ENCODE results near the gene ECSIT.
A peak's percentile ranks its signal among the peaks of the same experiment; 100 is the strongest.

ECSIT gene

GRCh38 chr19:11550265-11550664, 21.3 kb upstream of the ECSIT start:
- DNase-seq (ENCODE audit: low read depth in 2 of 2): no peak

- DNase-seq (ENCODE audit: low read depth in 2 of 2): no peak
Measured at GRCh38 chr19:11549386-11549953, 20.5 kb upstream of the ECSIT start.

DNA sequence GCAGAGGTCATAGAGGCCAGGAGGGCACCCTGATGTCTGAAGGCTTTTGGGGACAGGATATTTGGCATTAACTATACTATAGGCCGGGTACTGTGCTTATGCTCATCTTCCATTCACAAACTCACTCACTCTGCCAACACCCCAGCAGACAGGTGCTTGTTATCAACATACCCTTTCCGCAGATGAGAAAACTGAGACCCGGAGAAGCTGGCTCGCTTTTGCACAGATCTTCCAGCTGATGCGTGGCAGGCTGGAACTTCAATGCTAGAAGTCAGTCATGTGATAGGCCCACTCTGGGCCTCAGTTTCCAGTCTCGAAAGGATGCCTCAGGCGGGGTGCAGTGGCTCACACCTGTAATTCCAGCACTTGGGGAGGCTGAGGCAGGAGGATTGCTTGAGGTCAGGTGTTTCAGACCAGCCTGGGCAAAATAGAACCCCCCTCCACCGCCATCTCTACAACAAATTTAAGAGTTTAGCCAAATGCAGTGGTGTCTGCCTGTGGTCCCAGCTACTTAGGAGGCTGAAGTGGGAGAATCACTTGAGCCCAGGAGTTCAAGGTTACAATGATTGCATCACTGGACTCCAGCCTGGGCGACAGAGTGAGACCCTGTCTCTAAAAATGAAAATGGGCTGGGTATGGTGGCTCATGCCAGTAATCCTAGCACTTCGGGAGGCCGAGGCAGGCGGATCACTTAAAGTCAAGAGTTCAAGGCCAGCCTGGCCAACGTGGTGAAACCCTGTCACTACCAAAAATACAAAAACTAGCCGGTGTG, 19.2 kb upstream of the ECSIT start:
- DNase-seq (ENCODE audit: low read depth in 2 of 2): no peak

DNA sequence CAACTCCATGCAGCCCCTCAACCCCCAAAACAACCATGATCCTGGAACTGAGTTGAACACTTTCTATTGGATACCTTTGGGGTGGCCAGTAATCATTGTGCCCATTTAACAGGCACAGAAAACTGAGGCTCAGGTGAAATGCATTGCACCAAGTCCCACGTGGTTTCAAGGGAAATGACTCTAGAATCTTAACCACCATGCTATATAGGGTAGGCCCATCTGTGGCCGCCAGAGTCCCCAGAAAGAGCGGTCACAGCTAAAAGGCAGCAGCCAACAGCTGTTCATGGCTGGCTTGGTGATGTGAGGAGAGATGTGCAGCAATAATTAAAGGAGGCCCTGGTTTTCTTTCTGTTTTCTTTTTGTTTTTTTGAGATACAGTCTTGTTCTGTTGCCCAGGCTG, 12.3 kb upstream of the ECSIT start:
- DNase-seq (ENCODE audit: low read depth in 2 of 2): no peak

DNA sequence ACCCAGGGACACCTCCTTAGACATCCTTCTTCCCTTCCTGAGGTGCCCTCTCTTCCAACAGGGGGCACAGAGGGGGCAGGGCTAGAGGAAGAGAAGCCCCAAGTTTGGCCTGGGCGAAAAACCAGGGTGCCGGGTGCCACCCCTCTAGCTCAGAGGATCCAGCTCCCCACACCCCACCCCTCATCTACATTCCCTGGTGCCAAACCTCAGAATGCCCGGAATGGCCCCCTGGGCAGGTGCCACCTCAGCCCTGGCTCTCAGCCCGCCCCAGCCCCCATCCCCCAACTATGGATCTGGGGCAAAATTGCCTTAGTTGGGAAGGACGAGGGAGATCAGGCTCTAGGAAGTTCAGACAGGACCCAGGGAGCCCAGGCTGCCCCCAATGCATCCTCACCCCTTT, 11.7 kb upstream of the ECSIT start:
- no peak for DNase-seq (ENCODE audit: low read depth in 2 of 2)

DNA sequence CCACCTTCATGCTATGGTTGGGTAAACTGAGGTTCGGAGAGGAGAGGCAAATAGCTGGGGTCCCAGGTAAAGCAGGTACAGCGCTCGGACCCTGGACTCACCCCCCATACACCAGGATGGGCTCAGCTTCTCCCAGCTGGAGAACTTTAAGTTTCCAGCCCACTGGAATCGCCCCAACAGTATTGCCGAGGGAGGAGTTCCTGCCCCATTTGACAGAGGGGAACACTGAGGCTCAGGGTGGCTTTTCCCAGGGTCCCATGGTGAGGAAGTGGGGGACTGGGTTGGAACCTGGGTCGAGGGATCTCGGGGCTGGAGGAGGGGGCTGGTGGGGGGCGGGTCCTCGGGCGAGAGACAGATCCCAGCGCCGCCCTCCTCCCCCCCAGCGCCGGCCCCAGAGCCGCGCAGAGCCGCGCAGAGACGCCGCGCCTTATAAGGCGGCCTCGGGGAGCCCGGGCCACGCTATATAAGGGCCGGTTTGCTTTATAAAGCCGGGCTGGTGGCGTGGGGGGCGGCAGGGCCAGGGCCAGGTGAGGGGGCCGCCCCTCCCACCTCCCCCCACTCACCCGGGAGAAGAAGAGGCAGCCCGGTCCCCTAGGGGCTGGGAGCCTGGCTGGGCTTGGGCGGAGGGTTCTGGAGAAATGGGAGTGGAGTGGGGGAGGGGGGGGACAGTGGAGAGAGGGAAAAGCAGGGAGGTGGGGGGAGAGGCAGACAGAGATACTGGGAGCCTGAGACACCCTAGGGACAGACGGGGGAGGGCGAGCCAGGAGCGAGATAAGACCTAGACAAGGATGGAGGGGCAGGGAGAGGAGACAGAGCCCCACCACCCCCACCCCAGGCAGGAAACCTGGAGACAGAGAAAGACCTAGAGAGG, 10.8 kb upstream of the ECSIT start:
- no peak for DNase-seq (ENCODE audit: low read depth in 2 of 2)

GRCh38 chr19:11538232-11539036, 9.5 kb upstream of the ECSIT start, which contains the start of gene CNN1:
Gene CNN1, plus strand, starts transcription at chr19:11538851. Its CDS starts 77 bp downstream, at chr19:11538928.
- no peak for DNase-seq (ENCODE audit: low read depth in 2 of 2)

- DNase-seq (ENCODE audit: low read depth in 2 of 2): peak; percentile 64 to 70
Measured at GRCh38 chr19:11535792-11536595, 7.1 kb upstream of the ECSIT start.

DNA sequence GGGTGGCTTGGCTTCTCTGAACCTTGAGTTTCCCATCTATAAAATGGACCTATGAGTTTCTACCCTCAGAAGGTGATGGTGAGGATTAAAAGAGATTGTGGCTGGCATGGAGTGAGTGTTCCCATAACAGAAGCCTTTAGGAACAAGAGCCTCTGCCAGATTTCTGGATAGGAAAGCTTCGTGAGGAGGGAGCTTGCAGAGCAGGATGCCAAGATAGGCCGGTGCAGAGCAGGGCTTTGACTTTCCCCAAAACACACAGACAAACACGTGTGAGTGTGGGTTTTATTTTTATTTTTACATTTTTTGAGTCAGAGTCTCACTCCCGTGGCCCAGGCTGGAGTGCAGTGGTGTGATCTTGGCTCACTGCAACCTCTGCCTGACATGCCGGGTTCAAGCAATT, 6.0 kb upstream of the ECSIT start:
- no peak for DNase-seq (ENCODE audit: low read depth in 2 of 2)

- DNase-seq (ENCODE audit: low read depth in 2 of 2): no peak
Measured at GRCh38 chr19:11534538-11534937, 5.6 kb upstream of the ECSIT start.

DNA sequence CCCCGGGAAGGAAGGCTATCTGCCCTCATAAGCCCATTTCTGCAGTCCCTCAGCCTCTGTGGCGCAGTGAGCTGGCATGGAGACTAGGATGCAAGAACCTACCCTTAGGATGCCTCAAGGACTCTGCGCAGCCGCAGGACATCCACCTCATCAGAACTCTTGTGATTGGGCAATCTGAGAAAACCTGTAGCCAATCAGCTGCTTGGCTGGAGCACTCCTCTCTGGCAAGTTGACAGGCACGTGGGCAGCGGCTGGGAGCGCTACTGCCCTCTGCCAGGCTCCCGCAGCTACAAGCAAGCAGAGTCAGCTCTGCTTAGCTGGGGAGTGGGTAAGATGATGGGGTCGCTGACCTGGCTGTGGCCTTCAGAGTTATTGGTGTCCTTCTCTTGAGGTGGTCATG, 1.5 kb upstream of the ECSIT start:
- no peak for DNase-seq (ENCODE audit: low read depth in 2 of 2)

DNA sequence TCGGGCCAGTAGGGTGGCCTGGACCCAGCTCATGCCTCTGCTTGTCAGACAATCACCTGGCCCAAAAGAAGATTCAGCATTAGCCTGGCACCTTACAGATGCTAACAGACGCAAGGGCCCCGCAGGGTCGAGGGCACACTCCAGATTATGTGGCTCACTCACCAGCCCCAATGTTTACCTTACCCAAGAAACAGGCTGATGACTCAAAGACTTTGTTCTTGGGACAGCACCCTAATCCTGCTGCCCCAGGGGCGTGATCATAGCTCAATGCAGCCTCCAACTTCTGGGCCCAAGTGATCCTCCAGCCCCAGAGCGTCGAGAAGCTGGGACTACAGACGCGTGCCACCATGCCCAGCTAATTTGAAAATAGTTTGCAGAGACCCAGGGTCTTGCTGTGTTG, 9.8 kb downstream of the ECSIT start:
- DNase-seq (ENCODE audit: low read depth in 2 of 2): no peak

DNA sequence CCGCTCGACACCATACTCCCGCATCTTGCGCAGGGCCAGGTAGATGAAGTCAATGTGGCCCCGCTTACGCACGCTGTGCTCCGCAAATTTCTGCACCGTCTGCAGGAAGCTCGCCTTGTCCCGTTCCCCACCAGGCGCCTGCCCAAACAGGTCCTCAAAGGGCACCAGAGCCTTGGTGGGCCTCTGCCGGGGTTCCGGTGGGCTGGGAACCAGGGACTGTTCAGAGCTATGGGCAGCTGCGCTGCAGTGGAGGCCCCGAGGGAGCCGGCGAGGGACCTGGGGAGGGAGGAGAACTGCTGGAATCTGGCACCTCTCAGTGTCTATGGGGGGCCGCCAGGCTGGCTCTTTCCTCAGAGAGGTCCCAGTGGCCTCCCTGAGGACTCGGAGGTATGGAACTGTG, 15.0 kb downstream of the ECSIT start:
- no peak for DNase-seq (ENCODE audit: low read depth in 2 of 2)

DNA sequence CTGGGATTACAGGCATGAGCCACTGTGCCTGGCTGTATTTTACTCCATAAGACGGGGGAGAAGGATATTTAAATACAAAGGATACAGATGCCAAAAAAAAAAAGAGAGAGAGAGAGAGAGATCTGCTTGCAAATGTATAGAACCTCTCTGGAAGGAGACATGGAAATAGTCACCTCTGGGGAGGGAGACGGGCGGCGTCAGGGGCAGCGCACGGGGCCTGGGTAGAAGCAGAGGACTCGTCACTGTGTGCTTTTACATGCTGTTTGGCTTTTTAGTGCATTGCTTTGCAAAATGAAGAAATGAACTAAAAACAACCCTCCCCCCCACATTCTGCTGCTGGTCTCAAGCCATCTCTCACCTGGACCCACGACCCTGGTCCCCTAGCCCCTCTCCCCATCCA, 18.5 kb downstream of the ECSIT start:
- no peak for DNase-seq (ENCODE audit: low read depth in 2 of 2)

DNA sequence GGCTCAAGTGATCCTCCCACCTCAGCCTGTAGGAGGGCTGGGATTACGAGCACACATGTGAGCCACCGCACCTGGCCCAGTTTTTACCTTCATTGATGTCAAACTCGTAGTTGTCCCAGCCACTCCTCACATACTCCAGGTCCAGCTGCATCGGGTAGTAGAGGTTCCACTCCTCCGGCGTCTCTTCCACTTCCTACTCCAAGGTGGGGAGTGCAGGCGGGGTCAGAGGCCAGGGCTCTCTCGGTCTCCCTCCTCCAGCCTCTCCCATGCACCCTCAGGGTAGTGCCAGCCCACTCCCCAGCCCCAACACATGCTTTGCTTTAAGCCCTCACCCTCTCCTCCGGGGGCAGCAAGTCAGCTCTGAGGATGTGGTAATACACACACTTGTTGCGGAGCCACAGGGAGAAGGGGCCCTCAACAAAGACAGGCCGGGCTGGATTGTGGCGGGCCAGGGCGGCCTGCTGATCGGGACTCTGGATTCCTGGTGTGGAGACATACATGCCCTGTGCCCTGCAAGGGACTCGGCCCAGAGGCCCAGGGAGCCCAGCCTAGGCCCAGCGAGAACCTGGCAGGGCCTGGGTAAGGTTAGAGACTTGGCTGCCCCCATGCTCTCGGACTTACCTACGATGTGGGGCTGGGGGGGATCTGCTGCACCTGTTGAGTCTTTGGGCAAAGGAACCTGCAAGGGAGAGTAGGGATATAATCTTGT, 21.4 kb downstream of the ECSIT start:
- DNase-seq (ENCODE audit: low read depth in 2 of 2): no peak

- no peak for DNase-seq (ENCODE audit: low read depth in 2 of 2)
Measured at GRCh38 chr19:11506967-11507366, 22.0 kb downstream of the ECSIT start.

DNA sequence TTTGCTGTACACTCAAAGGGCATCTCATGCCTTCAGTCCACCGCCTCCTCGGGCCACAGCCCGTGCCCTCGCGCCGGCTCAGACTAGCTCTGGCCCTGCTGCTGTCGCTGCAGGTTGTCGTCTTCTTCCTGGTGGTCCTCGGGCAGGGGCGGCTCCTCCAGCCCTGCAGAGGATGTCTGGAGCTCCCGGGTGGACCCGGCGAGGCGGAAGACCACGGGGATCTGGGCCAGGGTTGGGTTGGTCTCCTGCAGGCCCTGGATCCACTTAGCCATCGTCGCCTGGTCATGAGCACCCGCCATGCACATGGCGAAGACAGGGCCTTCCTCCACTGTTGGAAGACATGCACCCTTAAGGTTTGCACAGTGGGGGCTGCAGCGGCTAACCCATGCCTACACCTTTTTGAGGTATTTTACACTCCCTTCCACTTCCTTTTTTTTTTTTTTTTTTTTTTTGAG, 22.8 kb downstream of the ECSIT start:
- no peak for DNase-seq (ENCODE audit: low read depth in 2 of 2)

- peak; percentile 91 to 92 for DNase-seq (ENCODE audit: low read depth in 2 of 2)
Measured at GRCh38 chr19:11505504-11506100, 23.3 kb downstream of the ECSIT start, which contains the start of gene ZNF653. Gene ZNF653, minus strand, starts transcription at chr19:11505839. Its CDS starts 53 bp downstream, at chr19:11505786.

- DNase-seq (ENCODE audit: low read depth in 2 of 2): peak; percentile 83 to 92
Measured at GRCh38 chr19:11505032-11505503, 23.9 kb downstream of the ECSIT start.
